Hindlimb muscle (tissue), 1 donor: ENCODE measurements around the gene MFAP1. TPM values are rescaled to one million over a fixed set of nuclear protein-coding genes. Genes with fewer than 3 reads are reported as not detected.
"Not testable (repeated sequence)": the region's sequence is repeated elsewhere in the genome, so short reads cannot be mapped to it uniquely, and the experiment has no call there.

ENCODE experiments used
- DNase-seq: peaks from one replicate; pipeline ENCODE4 v3.0.0-alpha.2; 2013
- polyA plus RNA-seq: library from polyadenylated mRNA; unstranded; fragments of 120-200 nt; gene quantifications from one replicate; pipeline ENCODE4 v1.2.1, GENCODE V29; 2013; ENCODE audit not compliant: insufficient read length

MFAP1 gene
- 30.0 TPM for polyA plus RNA-seq

DNA sequence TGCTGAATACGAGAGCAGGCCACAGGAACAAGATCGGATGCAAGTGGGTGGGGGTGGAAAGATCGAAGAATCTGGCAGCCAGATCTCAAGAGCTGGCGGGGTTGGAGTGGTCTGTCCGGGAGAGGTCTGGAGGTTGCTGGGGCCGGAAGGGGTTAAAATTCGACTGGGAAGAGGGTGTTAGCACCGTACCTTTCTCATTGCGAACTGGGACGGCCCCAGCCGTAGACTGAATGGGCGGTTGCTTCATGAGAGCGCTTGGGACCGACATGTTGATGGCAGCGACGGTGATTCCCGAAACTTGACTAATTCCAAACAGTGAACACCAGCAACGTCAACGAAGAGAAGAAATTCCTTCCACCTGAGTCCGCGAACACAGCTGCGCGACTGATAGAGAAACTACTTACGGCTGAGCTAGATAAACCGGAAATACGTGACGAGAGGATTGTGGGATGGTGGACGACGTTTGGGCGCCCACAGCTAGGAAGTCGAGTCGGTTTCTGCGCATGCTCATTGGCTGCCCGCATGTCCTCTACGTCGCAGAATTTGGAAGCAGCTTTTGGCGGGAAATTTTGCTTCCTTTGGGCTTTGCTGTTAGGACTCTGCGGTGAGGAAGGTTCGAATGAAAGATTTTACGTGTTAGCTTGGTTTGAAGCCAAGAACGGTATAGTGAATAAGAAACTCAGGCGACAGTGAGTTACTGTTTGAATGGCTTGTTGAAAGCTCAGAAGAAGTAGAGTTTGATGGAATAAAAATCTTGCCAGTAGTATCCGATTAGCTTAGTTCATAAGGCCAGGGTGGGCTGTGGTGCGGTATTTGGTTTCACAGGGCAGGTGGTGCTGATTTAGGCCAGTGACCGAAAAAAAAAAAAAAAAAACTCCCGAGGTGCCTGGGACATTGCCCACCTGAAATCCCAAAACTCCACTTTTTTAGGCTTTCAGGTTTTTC is at the start of gene MFAP1:
TSS of gene MFAP1 (minus strand) at position 389 of the 945 bp plus-strand sequence. CDS start at position 268, 121 bp downstream.
- DNase-seq = peak; percentile 95

GRCh38 chr15:43873651-43874050 is 49.2 kb upstream of the MFAP1 start:
- DNase-seq = no peak

GRCh38 chr15:43872416-43873020 is 48.0 kb upstream of the MFAP1 start:
- DNase-seq = peak; percentile 68

DNA sequence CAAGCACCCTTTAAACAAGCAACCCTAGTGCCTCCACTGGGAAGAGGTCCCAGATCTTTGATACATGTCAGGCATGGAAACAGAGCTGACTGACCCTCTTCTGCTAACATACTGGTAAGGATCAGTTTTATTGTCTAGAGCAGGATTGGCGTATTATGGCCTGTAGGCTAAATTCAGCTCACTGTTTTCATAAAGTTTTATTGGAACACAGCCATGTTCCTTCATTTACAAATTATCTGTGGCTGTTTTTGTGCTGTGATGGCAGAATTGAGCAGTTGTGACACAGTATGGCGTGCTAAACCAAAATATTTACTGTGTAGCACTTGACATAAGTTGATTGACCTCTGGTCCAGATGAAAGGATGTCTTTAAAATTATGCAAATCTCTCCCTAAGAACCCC is 47.3 kb upstream of the MFAP1 start:
- DNase-seq = no peak

GRCh38 chr15:43868406-43868805 is 43.9 kb upstream of the MFAP1 start:
- no peak for DNase-seq

DNA sequence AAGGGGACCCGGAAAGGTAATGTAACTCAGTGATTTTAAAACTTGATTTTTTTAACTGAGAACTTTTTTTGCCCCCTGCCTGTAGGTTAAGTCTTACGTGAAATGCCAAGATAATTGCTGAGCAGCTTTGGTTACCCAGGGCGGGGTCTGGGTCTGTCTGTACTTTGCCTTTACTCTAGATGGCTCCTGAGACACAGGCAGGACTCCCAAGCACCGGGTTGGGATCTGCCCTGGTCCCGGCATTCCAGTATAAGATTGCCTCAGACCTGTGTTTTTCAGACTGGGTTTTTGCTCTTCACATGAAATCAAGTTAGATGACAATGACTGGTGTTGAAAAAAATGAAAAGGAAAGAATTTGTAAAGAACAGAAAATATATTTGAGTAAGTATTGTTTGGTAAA is 42.6 kb upstream of the MFAP1 start:
- DNase-seq = no peak

GRCh38 chr15:43866636-43867035 is 42.1 kb upstream of the MFAP1 start:
- not testable (repeated sequence) for DNase-seq

DNA sequence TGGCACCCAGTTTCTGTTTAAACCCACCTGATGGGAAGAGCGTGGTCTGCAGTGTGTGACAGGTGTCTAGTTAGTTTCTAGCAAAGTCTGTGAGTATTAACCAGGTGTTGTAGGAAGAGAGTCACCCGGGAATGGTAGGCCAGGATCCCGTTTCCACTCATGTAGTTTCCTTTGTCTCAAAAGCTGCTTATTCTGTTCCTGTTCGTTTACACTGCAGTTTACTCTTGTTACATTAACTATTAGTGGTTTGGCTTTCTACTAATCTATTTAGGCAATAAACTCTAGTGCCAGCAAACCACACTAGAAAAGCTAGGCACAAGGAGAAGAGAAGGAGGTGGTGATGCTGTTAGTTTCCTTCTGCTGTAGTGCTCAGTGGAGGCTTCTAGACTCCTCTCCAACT is 35.1 kb upstream of the MFAP1 start:
- DNase-seq = no peak

GRCh38 chr15:43854801-43855200 is 30.3 kb upstream of the MFAP1 start:
- DNase-seq = no peak

DNA sequence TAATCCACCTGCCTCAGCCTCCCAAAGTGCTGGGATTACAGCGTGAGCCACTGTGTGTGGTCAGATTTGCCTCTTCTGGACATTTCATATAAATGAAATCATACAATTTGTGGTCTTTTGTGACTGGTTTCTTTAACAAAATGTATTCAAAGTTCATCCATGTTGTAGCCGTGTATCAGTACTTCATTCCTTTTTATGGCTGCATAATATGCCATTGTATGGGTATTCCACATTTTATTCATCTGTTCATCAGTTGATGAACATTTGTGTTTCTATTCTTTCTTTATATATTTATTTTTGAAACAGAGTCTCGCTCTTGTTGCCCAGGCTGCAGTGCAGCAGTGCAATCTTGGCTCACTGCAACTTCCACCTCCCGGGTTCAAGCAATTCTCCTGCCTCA is 28.1 kb upstream of the MFAP1 start:
- DNase-seq = no peak

- DNase-seq = no peak
Measured at GRCh38 chr15:43851251-43851650, 26.8 kb upstream of the MFAP1 start.

DNA sequence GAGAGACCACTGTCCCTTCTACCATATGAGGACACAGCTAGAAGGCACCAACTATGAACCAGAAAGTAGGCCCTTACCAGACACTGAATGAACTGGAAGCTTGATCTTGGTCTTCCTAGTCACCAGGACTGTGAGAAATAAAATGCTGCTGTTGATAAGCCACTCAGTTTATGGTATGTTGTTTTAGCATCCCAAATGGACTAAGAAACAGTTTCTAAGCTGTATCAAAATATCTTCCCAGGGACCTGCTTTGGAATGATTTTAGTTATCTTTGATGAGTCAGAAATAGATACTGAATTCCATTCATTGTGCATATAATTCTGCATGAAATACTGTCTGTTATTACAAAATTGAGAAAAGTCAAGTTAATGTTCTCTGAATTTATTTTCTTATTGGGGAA is 20.9 kb upstream of the MFAP1 start:
- DNase-seq = no peak

DNA sequence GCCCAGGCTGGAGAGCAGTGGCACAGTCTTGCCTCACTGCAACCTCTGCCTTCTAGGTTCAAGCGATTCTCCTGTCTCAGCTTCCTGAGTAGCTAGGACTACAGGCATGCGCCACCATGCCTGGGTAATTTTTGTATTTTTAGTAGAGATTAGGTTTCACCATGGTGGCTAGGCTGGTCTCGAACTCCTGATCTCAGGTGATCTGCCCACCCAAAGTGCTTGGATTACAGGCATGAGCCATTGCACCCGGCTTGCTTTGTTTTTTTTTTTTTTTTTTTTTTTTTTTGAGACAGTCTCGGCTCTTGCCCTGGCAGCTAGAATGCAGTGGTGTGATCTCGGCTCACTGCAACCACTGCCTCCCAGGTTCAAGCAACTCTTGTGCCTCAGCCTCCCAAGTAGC is 8.0 kb upstream of the MFAP1 start:
- DNase-seq = not testable (repeated sequence)

DNA sequence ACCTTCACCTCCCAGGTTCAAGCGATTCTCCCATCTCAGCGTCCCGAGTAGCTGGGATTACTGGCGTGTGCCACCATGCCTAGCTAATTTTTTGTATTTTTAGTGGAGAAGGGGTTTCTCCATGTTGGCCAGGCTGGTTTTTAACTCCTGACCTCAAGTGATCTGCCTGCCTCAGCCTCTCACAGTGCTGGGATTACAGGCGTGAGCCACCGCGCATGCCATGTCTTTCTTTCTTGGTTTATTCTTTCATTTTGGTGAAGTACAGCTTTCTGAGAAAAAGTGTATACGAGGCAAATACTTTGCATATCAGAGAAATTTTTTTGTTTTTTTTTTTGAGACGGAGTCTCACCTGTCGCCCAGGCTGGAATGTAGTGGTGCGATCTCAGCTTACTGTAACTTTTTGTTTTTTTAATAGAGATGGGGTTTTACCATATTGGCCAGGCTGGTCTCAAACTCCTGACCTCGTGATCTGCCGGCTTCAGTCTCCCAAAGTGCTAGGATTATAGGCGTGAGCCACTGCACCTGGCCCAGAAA is 7.1 kb upstream of the MFAP1 start:
- not testable (repeated sequence) for DNase-seq

DNA sequence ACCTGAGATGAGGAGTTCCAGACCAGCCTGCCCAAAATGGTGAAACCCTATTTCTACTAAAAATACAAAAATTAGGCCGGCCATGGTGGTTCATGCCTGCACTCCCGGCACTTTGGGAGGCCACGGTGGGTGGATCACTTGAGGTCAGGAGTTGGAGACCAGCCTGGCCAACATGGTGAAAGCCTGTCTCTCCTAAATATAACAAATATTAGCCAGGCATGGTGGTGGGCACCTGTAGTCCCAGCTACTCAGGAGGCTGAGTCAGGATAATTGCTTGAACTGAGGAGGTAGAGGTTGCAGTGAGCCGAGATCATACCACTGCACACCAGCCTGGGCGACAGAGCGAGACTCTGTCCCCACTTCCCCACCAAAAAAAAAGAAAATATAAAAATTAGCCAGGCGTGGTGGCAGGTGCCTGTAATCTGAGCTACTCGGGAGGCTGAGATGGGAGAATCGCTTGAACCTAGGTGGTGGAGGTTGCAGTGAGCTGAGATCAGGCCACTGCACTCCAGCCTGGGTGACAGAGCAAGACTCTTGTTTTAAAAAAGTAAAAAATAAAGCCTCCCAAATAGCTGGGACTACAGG is 6.3 kb upstream of the MFAP1 start:
- DNase-seq = not testable (repeated sequence)

GRCh38 chr15:43829951-43830540 is 5.6 kb upstream of the MFAP1 start:
- not testable (repeated sequence) for DNase-seq

DNA sequence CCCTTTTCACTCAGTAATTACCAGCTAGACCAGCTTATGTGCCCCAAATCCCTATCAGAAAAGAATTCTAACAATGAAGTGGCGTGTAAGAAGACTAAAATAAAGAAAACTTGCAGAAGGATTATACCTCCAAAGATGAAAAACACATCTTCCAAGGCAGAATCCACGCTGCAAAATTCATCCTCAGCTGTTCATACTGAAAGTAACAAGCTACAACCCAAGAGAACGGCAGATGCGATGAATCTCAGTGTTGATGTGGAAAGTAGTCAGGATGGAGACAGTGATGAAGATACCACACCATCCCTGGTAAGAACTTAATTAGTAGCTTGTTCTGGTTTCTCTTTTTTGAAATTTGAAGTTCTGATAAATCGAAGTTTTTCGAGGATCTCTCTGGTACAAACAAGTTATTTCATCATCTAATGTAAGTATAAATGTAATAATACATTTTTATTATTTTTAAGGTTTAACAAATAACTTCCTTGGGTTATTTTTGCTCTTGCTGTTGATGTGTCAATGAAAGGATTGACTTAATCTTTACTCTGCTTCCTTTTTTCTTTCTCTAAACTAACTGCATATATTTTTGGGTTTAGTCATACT is 3.7 kb upstream of the MFAP1 start:
- DNase-seq = peak; percentile 32

GRCh38 chr15:43826508-43827341 is 2.2 kb upstream of the MFAP1 start, which contains the start of gene WDR76:
Gene WDR76, plus strand, starts transcription at chr15:43827002. Its CDS starts 31 bp downstream, at chr15:43827033.
- peak; percentile 85 for DNase-seq

DNA sequence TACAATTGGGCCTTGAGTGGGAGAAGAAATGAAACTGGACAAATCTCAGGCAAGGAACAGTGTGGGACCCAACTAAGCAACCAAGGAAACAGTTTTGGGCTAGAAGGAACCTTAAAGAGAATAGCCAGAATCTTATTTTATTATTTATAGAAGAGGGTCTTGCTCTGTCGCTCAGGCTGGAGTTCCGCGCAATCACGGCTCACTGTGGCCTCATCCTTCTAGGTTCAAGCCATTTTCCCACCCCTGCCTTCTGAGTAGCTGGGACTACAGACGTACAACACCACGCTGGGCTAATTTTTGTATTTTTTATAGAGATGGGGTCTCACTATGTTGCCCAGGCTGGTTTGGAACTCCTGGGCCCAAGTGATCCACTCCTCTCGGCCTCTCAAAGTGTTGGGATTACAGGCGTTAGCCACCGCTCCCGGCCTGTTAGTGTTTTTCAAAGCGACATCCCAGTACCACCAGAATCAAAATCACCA is 1.6 kb upstream of the MFAP1 start:
- DNase-seq = no peak

- not testable (repeated sequence) for DNase-seq
Measured at GRCh38 chr15:43825305-43825704, 815 bp upstream of the MFAP1 start.

- no peak for DNase-seq
Measured at GRCh38 chr15:43821505-43821904, 3.0 kb downstream of the MFAP1 start.
